H1 (cell line): ENCODE data around the gene NUDT3. TPM values are rescaled to one million over a fixed set of nuclear protein-coding genes. Genes with fewer than 3 reads are reported as not detected.
"Not testable (repeated sequence)": the region's sequence is repeated elsewhere in the genome, so short reads cannot be mapped to it uniquely, and the experiment has no call there.

ENCODE experiments used
- CTCF ChIA-PET: fragments of 300-600 bp; sonication (Branson Sonifier 250); formaldehyde crosslinking; loops from one replicate; lab custom pipeline; 2021; ENCODE audit not compliant: partially characterized antibody; lab: Charles Lee
- POLR2A ChIA-PET: fragments of 300-600 bp; sonication (Branson Sonifier 250); formaldehyde crosslinking; loops from one replicate; lab custom pipeline; 2021; ENCODE audit warnings: inconsistent platforms; ENCODE audit not compliant: partially characterized antibody; lab: Charles Lee
- DNase-seq, 2 experiments: peaks; one replicate each; pipeline versions ENCODE4 v3.0.0 to v3.0.0-alpha.2; 2010 to 2022; ENCODE audit warnings: low spot score in 2 of 2, low read depth in 1 of 2, mixed read lengths in 1 of 2
- FAIRE-seq: peaks from 2 replicates; lab custom pipeline; 2011; peaks lifted over from hg19 to GRCh38; lab: Jason Lieb, UNC
- H2AFZ ChIP-seq: 2 replicates; pipeline ENCODE4 v1.8.1; 2012; ENCODE audit warnings: low read length, inconsistent platforms
- H2AK5ac ChIP-seq: 2 replicates; pipeline ENCODE4 v1.6.1; 2013; ENCODE audit warnings: low read depth, low read length
- H2BK120ac ChIP-seq: replicated peaks from 2 replicates; pipeline ENCODE3; 2013; ENCODE audit warnings: low read depth, low read length, inconsistent platforms
- H2BK12ac ChIP-seq: 2 replicates; pipeline ENCODE4 v1.6.1; 2013; ENCODE audit warnings: low read depth, low read length
- H2BK15ac ChIP-seq: 2 replicates; pipeline ENCODE4 v1.6.1; 2013; ENCODE audit warnings: low read length
- H2BK20ac ChIP-seq: 2 replicates; pipeline ENCODE4 v1.6.1; 2013; ENCODE audit warnings: low read length
- H2BK5ac ChIP-seq: 2 replicates; pipeline ENCODE4 v1.6.1; 2013; ENCODE audit warnings: low read depth, low read length
- H3K14ac ChIP-seq: 2 replicates; pipeline ENCODE4 v1.6.1; 2013; ENCODE audit warnings: inconsistent platforms; ENCODE audit not compliant: insufficient read length
- H3K18ac ChIP-seq: 2 replicates; pipeline ENCODE4 v1.6.1; 2013; ENCODE audit warnings: low read length; ENCODE audit errors: extremely low read depth
- H3K23ac ChIP-seq: 2 replicates; pipeline ENCODE4 v1.6.1; 2013; ENCODE audit warnings: inconsistent platforms; ENCODE audit not compliant: insufficient read length
- H3K23me2 ChIP-seq: 2 replicates; pipeline ENCODE4 v1.6.1; 2013; ENCODE audit warnings: low read depth, low read length
- H3K27ac ChIP-seq: 2 replicates; pipeline ENCODE4 v1.6.1; 2011; ENCODE audit warnings: low read depth, low read length, inconsistent platforms
- H3K27me3 ChIP-seq, 4 experiments: replicated peaks in 1 of 4; 1 replicate in 1 of 4; 2 replicates in 3 of 4; pipeline versions ENCODE4 v1.6.1 to v1.8.1; 2011 to 2013; ENCODE audit warnings: low read length in 3 of 4, mild to moderate bottlenecking in 3 of 4, inconsistent platforms in 2 of 4, mixed read lengths in 2 of 4, moderate library complexity in 1 of 4; ENCODE audit not compliant: control insufficient read depth in 3 of 4, insufficient read depth in 3 of 4; ENCODE audit errors: extremely low read depth in 1 of 4
- H3K36me3 ChIP-seq, 4 experiments: 2 replicates each; pipeline versions ENCODE4 v1.6.1 to v1.8.1; 2011 to 2013; ENCODE audit warnings: mild to moderate bottlenecking in 4 of 4, low read length in 3 of 4, moderate library complexity in 2 of 4, control low read depth in 1 of 4, inconsistent platforms in 1 of 4; ENCODE audit not compliant: insufficient read depth in 4 of 4, control insufficient read depth in 2 of 4
- H3K4ac ChIP-seq: replicated peaks from 2 replicates; pipeline ENCODE3; 2013; ENCODE audit warnings: low read length, low read depth, mixed read lengths, inconsistent platforms; ENCODE audit not compliant: insufficient read length
- H3K4me1 ChIP-seq, 4 experiments: replicated peaks in 1 of 4; 1 replicate in 1 of 4; 2 replicates in 3 of 4; pipeline versions ENCODE4 v1.6.1 to v1.8.1; 2011 to 2013; ENCODE audit warnings: low read length in 3 of 4, inconsistent platforms in 2 of 4, mixed read lengths in 1 of 4; ENCODE audit not compliant: insufficient read depth in 4 of 4, control insufficient read depth in 3 of 4
- H3K4me2 ChIP-seq, 2 experiments: 2 replicates each; pipeline versions ENCODE4 v1.6.1 to v1.8.1; 2011 to 2013; ENCODE audit warnings: low read depth in 2 of 2, low read length in 2 of 2, control low read depth in 1 of 2, inconsistent platforms in 1 of 2, mild to moderate bottlenecking in 1 of 2; ENCODE audit not compliant: insufficient read depth in 1 of 2
- H3K4me3 ChIP-seq, 4 experiments: fragments of 200-600, 300-600 bp in 1 of 4; sonication (generic), shearing (Covaris generic), sonication (Bioruptor Twin) in 1 of 4; 2 replicates each; pipeline versions ENCODE4 v1.5.1 to v1.8.1; 2011 to 2016; ENCODE audit warnings: low read length in 4 of 4, low read depth in 3 of 4, control low read depth in 2 of 4, inconsistent platforms in 2 of 4, mild to moderate bottlenecking in 2 of 4, mixed read lengths in 1 of 4, moderate library complexity in 1 of 4; ENCODE audit not compliant: insufficient read depth in 2 of 4; ENCODE audit errors: extremely low read depth in 1 of 4
- H3K56ac ChIP-seq: replicated peaks from 2 replicates; pipeline ENCODE3; 2013; ENCODE audit warnings: low read depth, mild to moderate bottlenecking, mixed read lengths, low read length, inconsistent platforms; ENCODE audit not compliant: insufficient read length
- H3K79me1 ChIP-seq: 2 replicates; pipeline ENCODE4 v1.6.1; 2013; ENCODE audit warnings: low read depth, low read length, control low read depth
- H3K79me2 ChIP-seq, 2 experiments: 2 replicates each; pipeline versions ENCODE4 v1.6.1 to v1.8.1; 2012 to 2013; ENCODE audit warnings: low read length in 2 of 2, mild to moderate bottlenecking in 2 of 2, inconsistent platforms in 1 of 2; ENCODE audit not compliant: insufficient read depth in 2 of 2, control insufficient read depth in 1 of 2
- H3K9ac ChIP-seq, 4 experiments: replicated peaks in 1 of 4; 1 replicate in 1 of 4; 2 replicates in 3 of 4; pipeline versions ENCODE4 v1.6.1 to v1.8.1; 2011 to 2013; ENCODE audit warnings: low read depth in 3 of 4, low read length in 3 of 4, control low read depth in 2 of 4, mild to moderate bottlenecking in 2 of 4, moderate library complexity in 2 of 4, inconsistent platforms in 1 of 4; ENCODE audit errors: extremely low read depth in 1 of 4
- H3K9me3 ChIP-seq, 2 experiments: 2 replicates each; pipeline versions ENCODE4 v1.6.1 to v1.8.1; 2012 to 2013; ENCODE audit warnings: mild to moderate bottlenecking in 2 of 2, moderate library complexity in 2 of 2, control low read depth in 1 of 2, inconsistent platforms in 1 of 2, low read depth in 1 of 2, low read length in 1 of 2, mixed read lengths in 1 of 2; ENCODE audit not compliant: insufficient read depth in 2 of 2
- H4K20me1 ChIP-seq, 2 experiments: replicated peaks in 1 of 2; 2 replicates each; pipeline versions ENCODE3 to v1.8.1; 2011 to 2013; ENCODE audit warnings: inconsistent platforms in 2 of 2, low read length in 2 of 2, mild to moderate bottlenecking in 1 of 2; ENCODE audit not compliant: insufficient read depth in 2 of 2, control insufficient read depth in 1 of 2
- H4K5ac ChIP-seq: 2 replicates; pipeline ENCODE4 v1.6.1; 2013; ENCODE audit warnings: low read length, low read depth, mixed read lengths, inconsistent platforms; ENCODE audit not compliant: insufficient read length
- H4K8ac ChIP-seq: 2 replicates; pipeline ENCODE4 v1.8.0; 2013; ENCODE audit warnings: mild to moderate bottlenecking, moderate library complexity, low read length, inconsistent platforms; ENCODE audit not compliant: insufficient read depth; ENCODE audit errors: extremely low read depth
- H4K91ac ChIP-seq: replicated peaks from 2 replicates; pipeline ENCODE3; 2013; ENCODE audit warnings: low read length, mixed read lengths, inconsistent platforms; ENCODE audit not compliant: insufficient read length
- WGBS, 2 experiments: shearing (Covaris generic) in 1 of 2; methylation state at CpG; one replicate each; pipeline versions ENCODE4 v1.1.6 to v1.1.7; 2013 to 2015; ENCODE audit warnings: low lambda C conversion rate in 2 of 2, mixed read lengths in 2 of 2, inconsistent platforms in 1 of 2, low coverage in 1 of 2, missing lambda C conversion rate in 1 of 2; ENCODE audit not compliant: insufficient replicate concordance in 2 of 2, insufficient coverage in 1 of 2, insufficient read length in 1 of 2; ENCODE audit errors: extremely low coverage in 1 of 2, missing lambda C conversion rate in 1 of 2; 5-methylcytosine and 5-hydroxymethylcytosine counted together
- polyA plus RNA-seq, 7 experiments: library from polyadenylated mRNA; depleted of rRNA in 3 of 7; stranded (reverse) in 5 of 7; unstranded in 2 of 7; fragments of >200 nt in 5 of 7; fragments of 200-250 nt in 2 of 7; gene quantifications; 1 replicate in 5 of 7; 2 replicates in 1 of 7; 4 replicates in 1 of 7; pipeline versions ENCODE4 v1.2.1 to v1.2.3, GENCODE V29; 2011 to 2013; ENCODE audit warnings: missing spikeins in 2 of 7, mixed read lengths in 2 of 7
- total RNA-seq: library from RNA; stranded (reverse); fragmentation: NEBNext Ultra II Directional; extraction: Animal tissue kit (Norgen Biotek cat#: 25700); gene quantifications from 2 replicates; pipeline ENCODE4 v1.2.1, GENCODE V29; 2021

Gene NUDT3
- total and polyA plus RNA-seq, 2 of the 8 experiments (the other 6 are each of a cell fraction or from before 2014, with no cell fraction given) = 14.1 to 36.9 TPM

DNA sequence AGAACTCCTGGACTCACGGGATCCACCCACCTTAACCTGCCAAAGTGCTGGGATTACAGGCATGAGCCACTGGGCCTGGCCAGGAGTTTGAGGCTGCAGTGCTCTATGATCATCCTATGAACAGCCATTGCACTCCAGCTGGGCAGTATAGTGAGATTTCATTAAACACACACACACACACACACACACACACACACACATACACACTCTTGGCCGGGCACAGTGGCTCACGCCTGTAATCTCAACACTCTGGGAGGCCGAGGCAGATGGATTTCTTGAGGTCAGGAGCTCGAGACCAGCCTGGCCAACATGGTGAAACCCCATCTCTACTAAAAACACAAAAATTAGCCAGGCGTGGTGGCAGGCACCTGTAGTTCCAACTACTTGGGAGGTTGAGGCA lies 38.2 kb downstream of the NUDT3 start:
- H2BK12ac ChIP-seq, H3K9me3 ChIP-seq, H4K91ac ChIP-seq, H3K4me1 ChIP-seq, H3K23ac ChIP-seq, H3K56ac ChIP-seq, H3K23me2 ChIP-seq, H3K79me1 ChIP-seq, FAIRE-seq, H3K4ac ChIP-seq, H3K14ac ChIP-seq, H3K18ac ChIP-seq, DNase-seq, H2BK120ac ChIP-seq, H2AK5ac ChIP-seq, H3K27ac ChIP-seq, H2BK15ac ChIP-seq, H4K8ac ChIP-seq, H2BK5ac ChIP-seq, H2BK20ac ChIP-seq, H3K36me3 ChIP-seq, H3K27me3 ChIP-seq, H4K20me1 ChIP-seq, H3K4me3 ChIP-seq, H4K5ac ChIP-seq, H2AFZ ChIP-seq, H3K9ac ChIP-seq, H3K4me2 ChIP-seq: not testable (repeated sequence)
- WGBS, 2 experiments = 90% methylated on average over 6 of the region's 6 CpGs; no CpG with 5 or more reads in 1 of the 2 experiments
- ChIA-PET CTCF (interaction anchor here (0.6 to 0.9 kb wide), 3 partner anchors 104 to 191 kb away, joined by 3 to 4 read pairs (median 4); no protein-coding TSS in a partner anchor), POLR2A (interaction anchor here (0.6 kb wide), 1 partner anchor 24 kb away, joined by 4 read pairs; no protein-coding TSS in a partner anchor)
- peaks cover 0 to 37% of the 10 kb centered on the region in 2 experiments; a peak in 3 of 4 replicates for H3K79me2 ChIP-seq

DNA sequence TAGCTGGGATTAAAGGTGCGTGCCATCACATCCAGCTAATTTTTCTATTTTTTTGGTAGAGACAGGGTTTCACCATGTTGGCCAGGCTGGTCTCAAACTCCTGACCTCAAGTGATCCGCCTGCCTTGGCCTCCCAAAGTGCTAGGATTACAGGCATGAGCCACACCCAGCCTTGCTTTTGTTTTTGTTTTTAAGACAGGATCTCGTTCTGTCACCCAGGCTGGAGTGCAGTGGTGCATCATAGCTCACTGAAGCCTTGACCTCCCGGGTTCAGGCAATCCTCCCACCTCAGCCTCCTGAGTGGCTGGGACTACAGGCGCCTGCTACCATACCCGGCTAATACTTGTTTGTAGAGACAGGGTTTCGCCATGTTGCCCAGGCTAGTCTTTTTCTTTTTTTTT lies 38.9 kb downstream of the NUDT3 start:
- not testable (repeated sequence) for H3K27me3 ChIP-seq, H2AFZ ChIP-seq, H2AK5ac ChIP-seq, H4K20me1 ChIP-seq, FAIRE-seq, H3K9ac ChIP-seq, H3K4ac ChIP-seq, H2BK15ac ChIP-seq, H3K23me2 ChIP-seq, H4K91ac ChIP-seq, H3K14ac ChIP-seq, H3K4me2 ChIP-seq, H2BK120ac ChIP-seq, DNase-seq, H3K18ac ChIP-seq, H3K23ac ChIP-seq, H2BK5ac ChIP-seq, H4K8ac ChIP-seq, H3K9me3 ChIP-seq, H2BK12ac ChIP-seq, H3K4me3 ChIP-seq, H3K27ac ChIP-seq, H3K56ac ChIP-seq, H4K5ac ChIP-seq, H3K4me1 ChIP-seq, H3K36me3 ChIP-seq, H2BK20ac ChIP-seq, H3K79me1 ChIP-seq
- WGBS, 2 experiments = 93% methylated on average over 7 of the region's 7 CpGs; no CpG with 5 or more reads in 1 of the 2 experiments
- POLR2A ChIA-PET = interaction anchor here (0.6 kb wide), 1 partner anchor 178 kb away, joined by 3 read pairs; no protein-coding TSS in a partner anchor
- CTCF ChIA-PET = interaction anchor here (0.7 to 0.9 kb wide), 2 partner anchors 59 to 103 kb away, joined by 3 to 5 read pairs; no protein-coding TSS in a partner anchor
- peaks cover 0 to 32% of the 10 kb centered on the region in 2 experiments; a peak in 3 of 4 replicates for H3K79me2 ChIP-seq
